Psoas muscle (tissue), 8 donors: ENCODE data around the gene SF3A2. TPM values are rescaled to one million over a fixed set of nuclear protein-coding genes. Genes with fewer than 3 reads are reported as not detected.

Experiments used
- ATAC-seq, 4 donors: fragments of 200-7000 bp; cut with Tn5 transposase; one replicate each; pipeline ENCODE4 v1.9.1; 2020; ENCODE audit warnings: moderate library complexity in 3 of 4, mild to moderate bottlenecking in 2 of 4
- DNase-seq, 2 donors: peaks; one replicate each; pipeline ENCODE4 v3.0.0-alpha.2; 2020
- H3K27ac ChIP-seq: fragments of 200-600 bp; one replicate; pipeline ENCODE4 v1.8.0; 2022
- H3K27me3 ChIP-seq, 3 donors: fragments of 200-600 bp in 1 of 3; one replicate each; pipeline versions ENCODE4 v1.6.1 to v1.8.0; 2013 to 2022; ENCODE audit warnings: low read length in 2 of 3, mild to moderate bottlenecking in 2 of 3, moderate library complexity in 1 of 3; ENCODE audit not compliant: insufficient read depth in 3 of 3
- H3K36me3 ChIP-seq, 2 donors: fragments of 200-600 bp in 1 of 2; one replicate each; pipeline versions ENCODE4 v1.6.1 to v1.8.0; 2013 to 2022; ENCODE audit warnings: low read depth in 1 of 2, mild to moderate bottlenecking in 1 of 2, moderate library complexity in 1 of 2; ENCODE audit not compliant: insufficient read depth in 1 of 2
- H3K4me1 ChIP-seq: fragments of 200-600 bp; one replicate; pipeline ENCODE4 v1.8.0; 2022
- H3K4me3 ChIP-seq: fragments of 200-600 bp; one replicate; pipeline ENCODE4 v1.8.0; 2022; ENCODE audit warnings: mild to moderate bottlenecking
- H3K9me3 ChIP-seq: fragments of 200-600 bp; one replicate; pipeline ENCODE4 v1.8.0; 2022
- CTCF ChIP-seq: fragments of 200-600 bp; IDR thresholded peaks from one replicate; pipeline ENCODE4 v1.8.0; 2022; ENCODE audit warnings: antibody characterized with exemption
- WGBS, 3 donors: extraction: QIAGEN DNeasy Blood & Tissue Kit; methylation state at CpG; one replicate each; pipeline versions ENCODE4 v1.1.6 to v1.1.7; 2013; 5-methylcytosine and 5-hydroxymethylcytosine counted together
- intact Hi-C, 2 donors: fragments of 100-400 bp; cut with DNase I; formaldehyde crosslinking; loops; one replicate each; pipeline versions ENCODE4 v1.11.0 to v1.14.2; 2022
- polyA plus RNA-seq, 3 donors: library from polyadenylated mRNA; stranded (reverse); fragments of 200-250 nt; gene quantifications; one replicate each; pipeline ENCODE4 v1.2.3, GENCODE V29; 2013
- total RNA-seq, 4 donors: library from RNA; stranded (reverse); fragmentation: NEBNext Ultra II Directional in 2 of 4; extraction: Animal tissue kit (Norgen Biotek cat#: 25700) in 2 of 4; gene quantifications; one replicate each; pipeline versions ENCODE4 v1.2.1 to v1.2.4, GENCODE V29; 2021 to 2023
- donor health status: healthy with polysubstance abuse.
- donor health status: DM: no; HTN: no; CAD: no; lungs with moderate emphysema.
- donor health status: Bipolar disorder and iron deficiency.
- donor health status: healthy.
- donor health status: DM: yes; HTN: yes; CAD: no.
- donor health status: DM: no; HTN: no; CAD: no.
- donor health status: DM: no; HTN: no; CAD: no.
- donor health status: DM: yes; HTN: yes; CAD: no.

Gene SF3A2
- total and polyA plus RNA-seq, 7 donors, result 25.9 to 46.8 (median 33.6) TPM

- H3K27me3 ChIP-seq, result peaks cover 0 to 13% (median 0%) of the 10 kb centered on the region in 3 donors
- intact Hi-C loops, result no loop called here
- ATAC-seq (peak in 2 of 4 donors; percentile 12 to 24), DNase-seq (no peak)
- peaks cover 10 to 63% of the 10 kb centered on the region in 2 donors for H3K36me3 ChIP-seq
- no peaks in the 10 kb centered on the region for H3K9me3 ChIP-seq
- TF ChIP-seq CTCF, result no peak
- peak within 1 kb of the TSS; percentile 41 for H3K27ac ChIP-seq
- no peak within 1 kb of the TSS for H3K4me3 ChIP-seq
- peaks cover 35% of the 10 kb centered on the region for H3K4me1 ChIP-seq
- WGBS, 3 donors, result 60 to 73% (median 61%) methylated on average over 26 to 27 of the region's 27 CpGs
Observed at GRCh38 chr19:2249010-2249866, 12.6 kb downstream of the SF3A2 start, which contains the start of gene AMH. AMH (plus strand) TSS chr19:2249323; CDS start chr19:2249333, 10 bp downstream.

- ATAC-seq, result peak; percentile 5 to 37 (median 10)
- no peaks in the 10 kb centered on the region for H3K9me3 ChIP-seq
- TF ChIP-seq CTCF, result no peak
- 32 to 50% (median 38%) methylated on average over 42 to 43 of the region's 43 CpGs for WGBS, 3 donors
- peaks cover 5 to 55% of the 10 kb centered on the region in 2 donors for H3K36me3 ChIP-seq
- intact Hi-C loops, result no loop called here
- peaks cover 39% of the 10 kb centered on the region for H3K4me1 ChIP-seq
- peaks cover 0 to 13% (median 0%) of the 10 kb centered on the region in 3 donors for H3K27me3 ChIP-seq
- no peak for DNase-seq
- no peak overlapping the region for H3K4me3 ChIP-seq
- H3K27ac ChIP-seq, result peak overlapping the region; percentile 34
Observed at GRCh38 chr19:2249880-2250765, 13.5 kb downstream of the SF3A2 start.

GRCh38 chr19:2250766-2251105 lies 14.1 kb downstream of the SF3A2 start:
- no peak for TF ChIP-seq CTCF
- intact Hi-C loops, result no loop called here
- no peaks in the 10 kb centered on the region for H3K9me3 ChIP-seq
- ATAC-seq (no peak), DNase-seq (no peak)
- peaks cover 0 to 13% (median 0%) of the 10 kb centered on the region in 3 donors for H3K27me3 ChIP-seq
- H3K27ac ChIP-seq, result peak overlapping the region; percentile 34
- no peak overlapping the region for H3K4me3 ChIP-seq
- H3K36me3 ChIP-seq, result peaks cover 0 to 48% of the 10 kb centered on the region in 2 donors
- H3K4me1 ChIP-seq, result peaks cover 39% of the 10 kb centered on the region
- 48 to 56% (median 55%) methylated on average over 19 to 40 of the region's 40 CpGs for WGBS, 3 donors

- peaks cover 39% of the 10 kb centered on the region for H3K4me1 ChIP-seq
- DNase-seq (no peak), ATAC-seq (no peak)
- no peaks in the 10 kb centered on the region for H3K9me3 ChIP-seq
- 53 to 63% (median 62%) methylated on average over 78 to 125 of the region's 125 CpGs for WGBS, 3 donors
- peak overlapping the region; percentile 34 for H3K27ac ChIP-seq
- H3K4me3 ChIP-seq, result no peak overlapping the region
- H3K36me3 ChIP-seq, result peaks cover 0 to 42% of the 10 kb centered on the region in 2 donors
- H3K27me3 ChIP-seq, result peaks cover 0 to 13% (median 0%) of the 10 kb centered on the region in 3 donors
- intact Hi-C loops, result no loop called here
- TF ChIP-seq CTCF, result no peak
Observed at GRCh38 chr19:2251106-2252054, 14.8 kb downstream of the SF3A2 start.
